K562 (cell line): ENCODE data around the gene NKAPL. TPM values are rescaled to one million over a fixed set of nuclear protein-coding genes. Genes with fewer than 3 reads are reported as not detected.
A peak's percentile ranks its signal among the peaks of the same experiment; 100 is the strongest.

ENCODE experiments used
- CBX5 ChIP-seq: IDR thresholded peaks from 2 replicates; pipeline ENCODE4 v1.6.1; 2014; ENCODE audit warnings: low read depth, borderline replicate concordance
- CEBPZ ChIP-seq: fragments of 150-350 bp; IDR thresholded peaks from 2 replicates; pipeline ENCODE4 v1.6.1; 2014; ENCODE audit warnings: low read depth, mild to moderate bottlenecking, low read length, borderline replicate concordance
- CTBP1 ChIP-seq: fragments of 450-650 bp; IDR thresholded peaks from 2 replicates; pipeline ENCODE4 v1.6.1; 2016; ENCODE audit warnings: borderline replicate concordance
- ERF ChIP-seq: fragments of 450-650 bp; formaldehyde crosslinking; IDR thresholded peaks from 2 replicates; pipeline ENCODE4 v1.4.0; 2020; ENCODE audit warnings: mild to moderate bottlenecking, mixed read lengths
- ETV1 ChIP-seq: fragments of 450-650 bp; conservative IDR thresholded peaks from 2 replicates; pipeline ENCODE4 v1.6.1; 2016; ENCODE audit warnings: missing genetic modification characterization, control low read depth, low read depth, missing compliant biosample characterization
- GABPB2 ChIP-seq: fragments of 250-450 bp; sonication (Bioruptor Pico); conservative IDR thresholded peaks from 2 replicates; pipeline ENCODE4 v1.5.1; 2021; ENCODE audit warnings: mild to moderate bottlenecking
- HDGF ChIP-seq: fragments of 450-650 bp; IDR thresholded peaks from 2 replicates; pipeline ENCODE4 v1.6.1; 2016
- LARP7 ChIP-seq: fragments of 450-650 bp; IDR thresholded peaks from 2 replicates; pipeline ENCODE4 v1.6.1; 2016
- MEF2A ChIP-seq: IDR thresholded peaks from 2 replicates; pipeline ENCODE4 v1.6.1; 2011; ENCODE audit warnings: low read depth, mild to moderate bottlenecking, low read length, moderate library complexity; ENCODE audit not compliant: control insufficient read depth
- PHF8 ChIP-seq: fragments of 200-600 bp; sonication (generic); IDR thresholded peaks from 2 replicates; pipeline ENCODE4 v1.6.1; 2012; ENCODE audit warnings: mixed run types, mild to moderate bottlenecking, inconsistent platforms, low read length, moderate library complexity, borderline replicate concordance
- SFPQ ChIP-seq: fragments of 200-400 bp; formaldehyde crosslinking; IDR thresholded peaks from 2 replicates; pipeline ENCODE4 v1.6.1; 2017; ENCODE audit warnings: mild to moderate bottlenecking, low read depth, low read length, moderate library complexity
- SMAD4 ChIP-seq: fragments of 250-450 bp; sonication (Bioruptor Pico); conservative IDR thresholded peaks from 2 replicates; pipeline ENCODE4 v1.8.0; 2021; ENCODE audit warnings: inconsistent platforms, mild to moderate bottlenecking, moderate library complexity
- THRAP3 ChIP-seq: fragments of 450-650 bp; IDR thresholded peaks from 2 replicates; pipeline ENCODE4 v1.6.1; 2016; ENCODE audit warnings: mild to moderate bottlenecking, inconsistent platforms, borderline replicate concordance
- ZBTB49 ChIP-seq: sonication (generic); formaldehyde crosslinking; IDR thresholded peaks from 2 replicates; pipeline ENCODE4 v1.8.0; 2022; ENCODE audit warnings: missing genetic modification reagents, mild to moderate bottlenecking, borderline replicate concordance
- ZNF668 ChIP-seq: fragments of 250-450 bp; sonication (Bioruptor Pico); IDR thresholded peaks from 2 replicates; pipeline ENCODE4 v1.8.0; 2022; ENCODE audit warnings: mild to moderate bottlenecking, inconsistent platforms
- ZZZ3 ChIP-seq: fragments of 450-650 bp; IDR thresholded peaks from 2 replicates; pipeline ENCODE4 v1.6.1; 2016; ENCODE audit warnings: antibody characterized with exemption, mild to moderate bottlenecking, moderate library complexity
- polyA plus RNA-seq, 8 experiments: library from polyadenylated mRNA; depleted of rRNA in 4 of 8; stranded (reverse) in 5 of 8; unstranded in 3 of 8; fragments of >200 nt; fragmentation: Nextera tagmentation in 2 of 8; fragmentation: Illumina TruSeq in 1 of 8; extraction: Ambion mirVana in 2 of 8; extraction: Trizol in 1 of 8; gene quantifications; 2 replicates each; pipeline versions ENCODE4 v1.2.1 to v1.2.3, GENCODE V29; 2011 to 2014; ENCODE audit warnings: inconsistent platforms in 1 of 8, missing spikeins in 1 of 8
- total RNA-seq, 7 experiments: library from RNA; depleted of rRNA in 6 of 7; stranded (reverse); fragments of >200 nt in 6 of 7; fragmentation: Illumina TruSeq in 2 of 7; extraction: Trizol in 2 of 7; gene quantifications; 2 replicates each; pipeline versions ENCODE4 v1.2.1 to v1.2.3, GENCODE V29; 2011 to 2021; ENCODE audit warnings: low replicate concordance in 1 of 7
- TF ChIP-seq, protein P1 (sequence below): fragments of 450-650 bp; formaldehyde crosslinking; IDR thresholded peaks from 2 replicates; pipeline ENCODE4 v1.4.0; 2020; ENCODE audit warnings: mild to moderate bottlenecking, mixed read lengths

NKAPL gene
- total and polyA plus RNA-seq, 9 of the 15 experiments (the other 6 are each of a cell fraction or from before 2014, with no cell fraction given), result not detected

GRCh38 chr6:28252009-28252975 lies 6.8 kb upstream of the NKAPL start, which contains the start of gene ZKSCAN4 (continued):
- TF ChIP-seq SFPQ (no peak), GABPB2 (CRISPR knock-in tag) (no peak), HDGF (peak; percentile 97), ZBTB49 (0 out of 2 replicates have a peak, but pooled peaks have one; percentile 32), CEBPZ (no peak), ZZZ3 (0 out of 2 replicates have a peak, but pooled peaks have one; percentile 72), MEF2A (peak; percentile 22; the same call in 1 of the 2 replicates), PHF8 (peak; percentile 72; the same call in 1 of the 2 replicates), LARP7 (peak; percentile 96), ERF (CRISPR knock-in tag) (peak; percentile 71; the same call in 1 of the 2 replicates), CBX5 (0 out of 2 replicates have a peak, but pooled peaks have one; percentile 21), ETV1 (peak; percentile 91), ZNF668 (CRISPR knock-in tag) (no peak), SMAD4 (CRISPR knock-in tag) (peak; percentile 85), CTBP1 (peak; percentile 71; the same call in 1 of the 2 replicates), THRAP3 (peak; percentile 83; the same call in 1 of the 2 replicates)
- TF ChIP-seq, protein P1, sequence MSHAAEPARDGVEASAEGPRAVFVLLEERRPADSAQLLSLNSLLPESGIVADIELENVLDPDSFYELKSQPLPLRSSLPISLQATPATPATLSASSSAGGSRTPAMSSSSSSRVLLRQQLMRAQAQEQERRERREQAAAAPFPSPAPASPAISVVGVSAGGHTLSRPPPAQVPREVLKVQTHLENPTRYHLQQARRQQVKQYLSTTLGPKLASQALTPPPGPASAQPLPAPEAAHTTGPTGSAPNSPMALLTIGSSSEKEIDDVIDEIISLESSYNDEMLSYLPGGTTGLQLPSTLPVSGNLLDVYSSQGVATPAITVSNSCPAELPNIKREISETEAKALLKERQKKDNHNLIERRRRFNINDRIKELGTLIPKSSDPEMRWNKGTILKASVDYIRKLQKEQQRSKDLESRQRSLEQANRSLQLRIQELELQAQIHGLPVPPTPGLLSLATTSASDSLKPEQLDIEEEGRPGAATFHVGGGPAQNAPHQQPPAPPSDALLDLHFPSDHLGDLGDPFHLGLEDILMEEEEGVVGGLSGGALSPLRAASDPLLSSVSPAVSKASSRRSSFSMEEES, result 0 out of 2 replicates have a peak, but pooled peaks have one; percentile 4
